PC-9 (cell line): ENCODE measurements around the gene VPS37B. TPM values are rescaled to one million over a fixed set of nuclear protein-coding genes. Genes with fewer than 3 reads are reported as not detected.
A peak's percentile ranks its signal among the peaks of the same experiment; 100 is the strongest.

Source experiments
- Bru-seq: library from RNA; stranded (reverse); fragments of 400-500 nt; gene quantifications from one replicate; lab custom pipeline; 2021; lab: Mats Ljungman, UMichigan
- BruChase-seq, 2 experiments: library from RNA; stranded (reverse); fragments of 400-500 nt; gene quantifications; one replicate each; lab custom pipeline; 2021; lab: Mats Ljungman, UMichigan
- BruUV-seq: library from RNA; stranded (reverse); fragments of 400-500 nt; replicated peaks from 2 replicates; lab custom pipeline; 2021; lab: Mats Ljungman, UMichigan
- CTCF ChIA-PET: fragments of 300-600 bp; sonication (Branson Sonifier 250); formaldehyde crosslinking; loops from one replicate; lab custom pipeline; 2022; ENCODE audit warnings: antibody characterized with exemption; lab: Charles Lee
- POLR2A ChIA-PET: fragments of 300-600 bp; sonication (Branson Sonifier 250); formaldehyde crosslinking; loops from one replicate; lab custom pipeline; 2022; ENCODE audit warnings: antibody characterized with exemption; ENCODE audit not compliant: unreplicated experiment; lab: Charles Lee
- DNase-seq, 2 experiments: peaks; one replicate each; pipeline versions ENCODE4 v3.0.0 to v3.0.0-alpha.2; 2015 to 2022; ENCODE audit warnings: mixed read lengths in 1 of 2
- H2AFZ ChIP-seq: fragments of 200-600 bp; sonication (generic); 2 replicates; pipeline ENCODE4 v1.8.1; 2017; ENCODE audit warnings: antibody characterized with exemption
- H3F3A ChIP-seq: fragments of 200-600 bp; sonication (generic); 2 replicates; pipeline ENCODE4 v1.8.1; 2017; ENCODE audit warnings: antibody characterized with exemption, mild to moderate bottlenecking, low read depth; ENCODE audit not compliant: insufficient read depth
- H3K27ac ChIP-seq: fragments of 200-600 bp; sonication (generic); 2 replicates; pipeline ENCODE4 v1.6.1; 2016; ENCODE audit warnings: mixed run types
- H3K27me3 ChIP-seq: fragments of 200-600 bp; sonication (generic); 2 replicates; pipeline ENCODE4 v1.6.1; 2016; ENCODE audit warnings: low read depth, mixed run types; ENCODE audit not compliant: insufficient read depth
- H3K36me3 ChIP-seq: fragments of 200-600 bp; sonication (generic); 2 replicates; pipeline ENCODE4 v1.6.1; 2016; ENCODE audit warnings: low read depth, mixed run types
- H3K4me1 ChIP-seq: fragments of 200-600 bp; sonication (generic); replicated peaks from 2 replicates; pipeline ENCODE4 v1.6.1; 2016; ENCODE audit warnings: mixed run types; ENCODE audit not compliant: insufficient read depth
- H3K4me2 ChIP-seq: fragments of 200-600 bp; sonication (generic); 2 replicates; pipeline ENCODE4 v1.6.1; 2017; ENCODE audit warnings: mixed run types
- H3K4me3 ChIP-seq: fragments of 200-600 bp; sonication (generic); 2 replicates; pipeline ENCODE4 v1.6.1; 2016; ENCODE audit warnings: mixed run types
- H3K79me2 ChIP-seq: fragments of 200-600 bp; sonication (generic); 2 replicates; pipeline ENCODE4 v1.6.1; 2017; ENCODE audit warnings: low read depth, mixed run types
- H3K9me2 ChIP-seq: fragments of 200-600 bp; sonication (generic); 2 replicates; pipeline ENCODE4 v1.8.1; 2017; ENCODE audit warnings: mild to moderate bottlenecking; ENCODE audit not compliant: insufficient read depth
- H3K9me3 ChIP-seq: fragments of 200-600 bp; sonication (generic); 2 replicates; pipeline ENCODE4 v1.8.1; 2016; ENCODE audit warnings: low read depth; ENCODE audit not compliant: insufficient read depth
- H4K20me1 ChIP-seq: fragments of 200-600 bp; sonication (generic); 2 replicates; pipeline ENCODE4 v1.8.1; 2017; ENCODE audit not compliant: insufficient read depth
- CTCF ChIP-seq: fragments of 200-600 bp; sonication (generic); conservative IDR thresholded peaks from 2 replicates; pipeline ENCODE4 v1.6.1; 2017; ENCODE audit warnings: mixed run types, antibody characterized with exemption, mild to moderate bottlenecking, moderate library complexity
- EZH2 ChIP-seq: fragments of 200-600 bp; sonication (generic); IDR thresholded peaks from 2 replicates; pipeline ENCODE4 v1.8.0; 2017; ENCODE audit warnings: antibody characterized with exemption, low read depth
- intact Hi-C: fragments of 100-400 bp; cut with micrococcal nuclease; formaldehyde crosslinking; loops from one replicate; pipeline ENCODE4 v1.10.0; 2022; ENCODE audit not compliant: unreplicated experiment
- long read RNA-seq: library from polyadenylated mRNA; stranded (forward); transcript quantifications from one replicate; pipeline ENCODE4 v2.0.0, GENCODE V29; 2022
- total RNA-seq: library from RNA; stranded (reverse); gene quantifications from 2 replicates; pipeline ENCODE4 v1.2.3, GENCODE V29; 2021

VPS37B gene, protein sequence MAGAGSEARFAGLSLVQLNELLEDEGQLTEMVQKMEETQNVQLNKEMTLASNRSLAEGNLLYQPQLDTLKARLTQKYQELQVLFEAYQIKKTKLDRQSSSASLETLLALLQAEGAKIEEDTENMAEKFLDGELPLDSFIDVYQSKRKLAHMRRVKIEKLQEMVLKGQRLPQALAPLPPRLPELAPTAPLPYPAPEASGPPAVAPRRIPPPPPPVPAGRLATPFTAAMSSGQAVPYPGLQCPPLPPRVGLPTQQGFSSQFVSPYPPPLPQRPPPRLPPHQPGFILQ
- total RNA-seq: 51.4 and 53.5 TPM in 2 replicates
- Bru-seq, nascent RNA: percentile 95 among the genes with signal in this experiment
- BruChase-seq, experiment 1, labeled RNA remaining after a 2-hour chase: percentile 96 among the genes with signal in this experiment
- BruChase-seq, experiment 2, labeled RNA remaining after a 6-hour chase: percentile 94 among the genes with signal in this experiment
- long read RNA-seq, transcript VPS37B-201 (4 exons, 3,028 nt): major isoform, 81 of 116 reads
- long read RNA-seq, partial matches to known transcripts: 0 of 116 reads
- long read RNA-seq, other reads (novel, unspliced or antisense): 34 of 116 reads

DNA sequence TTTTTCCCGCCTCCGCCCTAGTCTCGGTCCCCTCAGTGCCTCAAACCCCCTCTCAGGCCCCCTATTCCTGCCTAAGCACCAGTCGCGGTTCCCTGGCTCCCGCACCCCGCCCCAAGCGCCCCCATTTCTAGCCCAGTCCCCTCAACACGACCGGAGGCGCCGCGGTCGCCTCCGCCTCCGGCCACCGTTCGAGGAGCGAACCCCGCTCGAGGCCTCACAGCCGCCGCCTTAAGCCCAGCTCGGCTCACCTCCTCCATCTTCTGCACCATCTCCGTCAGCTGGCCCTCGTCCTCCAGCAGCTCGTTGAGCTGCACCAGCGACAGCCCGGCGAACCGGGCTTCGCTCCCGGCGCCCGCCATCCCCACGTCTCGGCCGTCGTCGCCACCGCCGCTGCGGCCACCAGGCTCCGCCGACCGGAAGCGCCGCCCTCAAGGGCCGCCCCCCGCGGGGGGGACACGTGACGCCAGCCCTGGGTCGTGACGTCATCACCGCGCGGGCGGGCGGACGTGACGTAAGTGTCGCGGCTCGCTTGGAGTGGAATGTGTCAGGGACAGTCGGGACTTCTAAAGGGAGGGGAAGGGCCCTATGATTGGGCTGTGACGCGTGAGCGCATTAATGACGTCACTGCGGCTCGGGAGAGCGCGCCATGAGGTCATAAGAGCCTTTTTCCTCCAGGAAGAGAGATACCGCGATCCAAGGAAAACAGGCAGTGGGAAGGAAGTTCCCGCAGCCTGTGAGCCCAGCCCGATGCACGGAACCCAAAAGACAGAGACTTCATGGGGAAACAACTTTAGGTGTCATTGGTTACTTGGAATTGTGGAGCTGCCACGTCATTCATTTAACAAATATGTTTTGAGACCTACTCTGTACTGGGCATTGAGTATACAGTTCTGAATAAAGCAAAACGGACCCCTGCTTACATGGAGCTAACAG is at the start of gene VPS37B:
Gene VPS37B, minus strand, starts transcription at position 421 of the 933 bp plus-strand sequence. Its CDS starts 62 bp downstream, at position 359.
- Histone ChIP-seq H4K20me1 (peaks cover 12% of the 10 kb centered on the region; the same call in 1 of the 2 replicates), H3K36me3 (no peaks in the 10 kb centered on the region), H3K4me1 (peaks cover 73% of the 10 kb centered on the region), H3K4me3 (peak within 1 kb of the TSS; percentile 61), H3K27me3 (no peaks in the 10 kb centered on the region), H3K9me2 (no peaks in the 10 kb centered on the region), H3K4me2 (peak within 1 kb of the TSS; percentile 85), H3F3A (peaks cover 70% of the 10 kb centered on the region), H3K9me3 (no peaks in the 10 kb centered on the region), H2AFZ (peak within 1 kb of the TSS; percentile 68), H3K27ac (peak within 1 kb of the TSS; percentile 97), H3K79me2 (peaks cover 58% of the 10 kb centered on the region)
- BruUV-seq: no TSS peak
- no peak for TF ChIP-seq CTCF
- TF ChIP-seq EZH2: no peak
- ChIA-PET CTCF (no interaction called here), POLR2A (interaction anchor here (0.6 kb wide), 1 partner anchor 456 kb away, joined by 3 read pairs; no protein-coding TSS in a partner anchor)
- DNase-seq: peak; percentile 63 to 82
- intact Hi-C loops: loop anchor here (2.0 kb wide), 1 partner anchor 55 kb away; no protein-coding TSS in a partner anchor

DNA sequence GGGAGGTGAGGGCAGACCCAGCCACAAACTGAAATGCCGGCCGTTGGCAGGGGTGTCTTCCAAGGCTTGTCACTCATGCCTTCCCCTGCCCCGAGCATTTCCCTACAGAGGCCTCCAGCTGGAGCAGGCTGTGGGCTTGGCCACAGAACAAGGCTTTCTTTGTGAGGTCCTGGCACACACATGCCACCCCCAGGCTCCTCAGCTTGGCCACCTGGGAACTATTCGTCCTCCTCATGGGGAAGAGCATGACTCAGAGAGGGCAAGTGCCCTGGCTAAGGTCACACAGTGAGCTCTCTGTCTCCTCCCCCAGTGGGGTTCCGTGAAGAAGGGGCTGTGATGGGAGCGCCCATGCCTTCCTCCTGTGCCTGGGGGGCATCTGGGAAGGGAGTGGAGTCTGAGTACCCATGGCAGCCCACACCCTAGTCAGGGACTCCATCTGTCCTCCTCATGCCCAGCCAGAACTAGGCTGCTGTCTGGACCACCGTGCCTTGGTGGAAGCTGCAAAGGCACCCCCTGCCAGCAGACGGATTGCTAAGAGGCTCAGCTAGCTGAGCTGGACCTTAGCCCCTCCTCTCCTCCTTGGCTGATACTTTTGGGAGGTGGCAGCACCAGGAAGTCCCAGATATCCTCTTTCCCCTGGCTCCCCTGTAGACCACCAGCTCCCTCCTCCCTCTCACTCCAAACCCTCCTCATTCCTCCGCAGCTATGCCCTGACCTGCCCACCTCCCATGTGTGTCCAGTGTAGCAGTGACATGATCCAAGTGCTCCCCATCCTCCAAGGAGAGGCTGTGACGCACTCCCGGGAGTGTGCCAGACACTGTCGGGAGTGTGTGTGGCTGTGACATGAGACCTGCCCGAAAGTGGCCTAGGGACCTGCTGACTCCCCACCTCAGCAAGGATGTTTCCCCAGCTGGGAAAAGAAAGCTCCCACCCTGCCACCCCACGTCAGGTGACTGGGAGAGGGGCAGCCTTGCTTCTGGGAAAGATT is 49.0 kb upstream of the VPS37B start:
- ChIA-PET POLR2A (interaction anchor here (0.6 to 0.7 kb wide), 5 partner anchors 21 to 304 kb away, joined by 3 to 6 read pairs (median 5); partner anchors contain the start of gene ABCB9), CTCF (interaction anchor here (0.5 to 0.6 kb wide), 3 partner anchors 28 to 171 kb away, joined by 3 read pairs; no protein-coding TSS in a partner anchor)
- no peaks in the 10 kb centered on the region for H3K79me2 ChIP-seq
- peak overlapping the region; percentile 10; the same call in 1 of the 2 replicates for H3K27ac ChIP-seq
- H3K4me1 ChIP-seq: peaks cover 60% of the 10 kb centered on the region
- H4K20me1 ChIP-seq: no peaks in the 10 kb centered on the region
- H3K4me3 ChIP-seq: no peak overlapping the region
- H3K27me3 ChIP-seq: no peaks in the 10 kb centered on the region
- no peak overlapping the region for H2AFZ ChIP-seq
- peak; percentile 68 to 91 for DNase-seq
- H3F3A ChIP-seq: peaks cover 23% of the 10 kb centered on the region; the same call in 1 of the 2 replicates
- peak overlapping the region; percentile 24 for H3K4me2 ChIP-seq
- TF ChIP-seq CTCF: no peak
- no peak for TF ChIP-seq EZH2
- intact Hi-C loops: loop anchor here (1.0 kb wide), 2 partner anchors 28 to 57 kb away; no protein-coding TSS in a partner anchor
- no peaks in the 10 kb centered on the region for H3K9me3 ChIP-seq
- H3K9me2 ChIP-seq: no peaks in the 10 kb centered on the region
- no peaks in the 10 kb centered on the region for H3K36me3 ChIP-seq
- no TSS peak for BruUV-seq
